ENCODE results near the gene DSE.

DNA sequence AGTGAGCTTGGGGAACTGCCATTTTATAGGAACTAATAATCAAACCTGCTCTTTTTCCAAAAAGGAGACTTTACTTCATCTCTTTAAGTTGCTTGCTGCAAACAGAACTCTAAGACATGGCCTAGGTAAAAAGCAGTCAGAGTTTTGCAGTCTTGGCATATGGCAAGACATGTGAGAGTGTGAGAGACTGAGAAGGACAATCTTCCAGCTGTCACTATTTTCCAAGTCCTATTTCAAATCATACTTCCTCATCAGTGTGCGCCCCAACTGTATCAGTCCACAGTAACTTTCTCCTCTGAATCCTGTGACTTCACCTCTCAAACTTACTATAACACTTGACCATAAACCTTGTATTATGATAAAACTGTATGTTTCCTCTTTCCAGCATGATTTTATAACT lies 100.8 kb downstream of the DSE start:
- TF ChIP-seq, protein P1, sequence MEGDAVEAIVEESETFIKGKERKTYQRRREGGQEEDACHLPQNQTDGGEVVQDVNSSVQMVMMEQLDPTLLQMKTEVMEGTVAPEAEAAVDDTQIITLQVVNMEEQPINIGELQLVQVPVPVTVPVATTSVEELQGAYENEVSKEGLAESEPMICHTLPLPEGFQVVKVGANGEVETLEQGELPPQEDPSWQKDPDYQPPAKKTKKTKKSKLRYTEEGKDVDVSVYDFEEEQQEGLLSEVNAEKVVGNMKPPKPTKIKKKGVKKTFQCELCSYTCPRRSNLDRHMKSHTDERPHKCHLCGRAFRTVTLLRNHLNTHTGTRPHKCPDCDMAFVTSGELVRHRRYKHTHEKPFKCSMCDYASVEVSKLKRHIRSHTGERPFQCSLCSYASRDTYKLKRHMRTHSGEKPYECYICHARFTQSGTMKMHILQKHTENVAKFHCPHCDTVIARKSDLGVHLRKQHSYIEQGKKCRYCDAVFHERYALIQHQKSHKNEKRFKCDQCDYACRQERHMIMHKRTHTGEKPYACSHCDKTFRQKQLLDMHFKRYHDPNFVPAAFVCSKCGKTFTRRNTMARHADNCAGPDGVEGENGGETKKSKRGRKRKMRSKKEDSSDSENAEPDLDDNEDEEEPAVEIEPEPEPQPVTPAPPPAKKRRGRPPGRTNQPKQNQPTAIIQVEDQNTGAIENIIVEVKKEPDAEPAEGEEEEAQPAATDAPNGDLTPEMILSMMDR (IDR thresholded peaks at IDR 0.05), result no peak
- TF ChIP-seq POLR2A (IDR thresholded peaks at IDR 0.05), result no peak
